GM21723 (cell line): ENCODE data around the gene CYP4A11.
"Not testable (repeated sequence)": the region's sequence is repeated elsewhere in the genome, so short reads cannot be mapped to it uniquely, and the experiment has no call there.

Experiments used
- ATAC-seq: cut with Tn5 transposase; IDR thresholded peaks from one replicate; pipeline ENCODE4 v1.9.1; 2021; ENCODE audit warnings: mild to moderate bottlenecking, moderate library complexity; ENCODE audit not compliant: unreplicated experiment

The CYP4A11 gene

GRCh38 chr1:46941135-46941694 is at the start of gene CYP4A11:
Gene CYP4A11 (minus strand): TSS chr1:46941476. CDS start chr1:46941433, 43 bp downstream.
- no peak for ATAC-seq

- ATAC-seq: not testable (repeated sequence)
These were observed 49.3 kb upstream of the CYP4A11 start for GRCh38 chr1:46990541-46990940.

- ATAC-seq: no peak
These were observed 42.7 kb upstream of the CYP4A11 start for GRCh38 chr1:46983830-46984586.

GRCh38 chr1:46983166-46983829 is 42.0 kb upstream of the CYP4A11 start:
- ATAC-seq: no peak

- no peak for ATAC-seq
These were observed 27.8 kb upstream of the CYP4A11 start for GRCh38 chr1:46969014-46969619.

GRCh38 chr1:46962272-46962671 is 21.0 kb upstream of the CYP4A11 start:
- not testable (repeated sequence) for ATAC-seq

GRCh38 chr1:46961066-46961758 is 19.9 kb upstream of the CYP4A11 start:
- no peak for ATAC-seq

GRCh38 chr1:46960250-46960649 is 19.0 kb upstream of the CYP4A11 start:
- ATAC-seq: no peak

GRCh38 chr1:46955116-46955515 is 13.8 kb upstream of the CYP4A11 start:
- ATAC-seq: not testable (repeated sequence)

- not testable (repeated sequence) for ATAC-seq
These were observed 12.6 kb upstream of the CYP4A11 start for GRCh38 chr1:46953847-46954246.

- not testable (repeated sequence) for ATAC-seq
These were observed 8.1 kb upstream of the CYP4A11 start for GRCh38 chr1:46949417-46949666.

- ATAC-seq: no peak
These were observed 7.5 kb upstream of the CYP4A11 start for GRCh38 chr1:46948629-46949416.

- not testable (repeated sequence) for ATAC-seq
These were observed 6.4 kb upstream of the CYP4A11 start for GRCh38 chr1:46947706-46948105.

- no peak for ATAC-seq
These were observed 810 bp upstream of the CYP4A11 start for GRCh38 chr1:46942086-46942485.

- ATAC-seq: no peak
These were observed 969 bp downstream of the CYP4A11 start for GRCh38 chr1:46940307-46940706.

GRCh38 chr1:46937270-46937669 is 4.0 kb downstream of the CYP4A11 start:
- no peak for ATAC-seq

- no peak for ATAC-seq
These were observed 4.5 kb downstream of the CYP4A11 start for GRCh38 chr1:46936788-46937187.

- ATAC-seq: not testable (repeated sequence)
These were observed 6.4 kb downstream of the CYP4A11 start for GRCh38 chr1:46934852-46935251.

- not testable (repeated sequence) for ATAC-seq
These were observed 9.3 kb downstream of the CYP4A11 start for GRCh38 chr1:46932020-46932419.

- no peak for ATAC-seq
These were observed 10.1 kb downstream of the CYP4A11 start for GRCh38 chr1:46931151-46931550.
